H7 (cell line): Measurements from ENCODE around the gene TASOR2. TPM values are rescaled to one million over a fixed set of nuclear protein-coding genes. Genes with fewer than 3 reads are reported as not detected.

Experiments used
- DNase-seq: peaks from one replicate; pipeline ENCODE4 v3.0.0; 2012
- H3K27me3 ChIP-seq: 2 replicates; pipeline ENCODE4 v1.6.0; 2011; ENCODE audit warnings: mild to moderate bottlenecking, low read length; ENCODE audit not compliant: control insufficient read depth, insufficient read depth
- H3K36me3 ChIP-seq: replicated peaks from 2 replicates; pipeline ENCODE4 v1.5.1; 2011; ENCODE audit warnings: low read length; ENCODE audit not compliant: control insufficient read depth, insufficient read depth
- H3K4me3 ChIP-seq: 2 replicates; pipeline ENCODE4 v1.5.1; 2011; ENCODE audit warnings: low read depth, mild to moderate bottlenecking, control low read depth, low read length, moderate library complexity; ENCODE audit not compliant: insufficient read depth
- total RNA-seq: library from RNA; depleted of rRNA; stranded (reverse); fragments of >200 nt; shearing (Covaris generic); gene quantifications from 2 replicates; pipeline ENCODE4 v1.2.3, GENCODE V29; 2014

Gene TASOR2
- total RNA-seq, 1 experiment from 2014 or later = 44.5 TPM

DNA sequence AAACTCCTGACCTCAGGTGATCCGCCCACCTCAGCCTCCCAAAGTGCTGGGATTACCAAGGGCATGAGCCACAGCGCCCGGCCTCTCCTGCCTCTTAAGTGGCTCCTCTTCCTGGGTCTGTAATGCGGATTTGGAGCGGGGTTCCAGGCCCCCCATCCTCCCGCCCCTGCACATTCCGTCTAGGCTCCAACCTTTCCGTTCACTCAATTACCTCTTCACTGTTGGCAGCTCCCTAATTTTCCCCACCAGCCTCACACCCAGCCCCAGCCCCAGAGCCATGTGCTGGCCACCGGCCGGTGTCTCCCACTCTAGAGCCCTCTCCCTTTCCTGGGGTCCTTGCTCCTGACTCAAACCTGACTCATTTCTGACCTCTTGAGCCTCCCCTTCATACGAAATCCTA is 34.9 kb upstream of the TASOR2 start:
- Histone ChIP-seq H3K4me3 (no peak overlapping the region), H3K36me3 (peaks cover 7% of the 10 kb centered on the region), H3K27me3 (no peaks in the 10 kb centered on the region)

DNA sequence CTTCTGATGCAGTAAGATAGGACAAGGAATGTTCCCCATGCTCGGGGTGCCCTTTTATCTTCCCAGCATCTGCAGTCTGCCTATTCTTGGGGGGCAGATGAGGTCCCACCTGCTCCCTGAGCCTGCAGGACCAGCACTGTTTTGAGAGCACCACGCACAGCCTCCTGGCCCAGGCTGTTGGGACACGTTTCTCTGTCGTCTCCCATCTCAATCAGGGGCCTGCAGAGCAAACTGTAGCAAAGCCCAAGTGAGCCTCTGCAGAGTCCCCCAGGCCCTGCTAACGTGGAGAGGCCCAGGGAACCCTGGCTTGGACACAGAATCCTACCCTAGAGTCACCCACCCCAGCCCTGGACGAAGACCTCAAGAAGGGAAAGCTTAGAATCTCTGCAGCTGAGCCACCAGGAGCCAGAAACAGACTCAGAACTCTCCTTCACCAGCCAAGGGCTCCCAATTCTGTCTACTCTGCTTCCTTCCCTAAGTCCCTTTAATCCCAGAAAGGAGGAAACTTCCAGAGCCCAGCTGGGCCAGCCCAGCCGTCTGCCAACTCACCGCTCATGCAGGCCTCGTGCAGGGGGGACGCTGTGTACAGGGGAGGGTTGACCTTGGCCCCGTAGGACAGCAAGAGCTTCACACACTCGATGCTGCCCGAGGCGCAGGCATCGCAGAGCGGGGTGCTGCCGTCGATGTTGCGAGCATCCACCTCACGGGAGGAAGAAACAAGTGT is 33.8 kb upstream of the TASOR2 start:
- no peak for DNase-seq
- H3K36me3 ChIP-seq = peaks cover 7% of the 10 kb centered on the region
- H3K27me3 ChIP-seq = no peaks in the 10 kb centered on the region
- H3K4me3 ChIP-seq = no peak overlapping the region

More for the DNA sequence above, 34.9 kb upstream of the TASOR2 start:
- no peak for DNase-seq

DNA sequence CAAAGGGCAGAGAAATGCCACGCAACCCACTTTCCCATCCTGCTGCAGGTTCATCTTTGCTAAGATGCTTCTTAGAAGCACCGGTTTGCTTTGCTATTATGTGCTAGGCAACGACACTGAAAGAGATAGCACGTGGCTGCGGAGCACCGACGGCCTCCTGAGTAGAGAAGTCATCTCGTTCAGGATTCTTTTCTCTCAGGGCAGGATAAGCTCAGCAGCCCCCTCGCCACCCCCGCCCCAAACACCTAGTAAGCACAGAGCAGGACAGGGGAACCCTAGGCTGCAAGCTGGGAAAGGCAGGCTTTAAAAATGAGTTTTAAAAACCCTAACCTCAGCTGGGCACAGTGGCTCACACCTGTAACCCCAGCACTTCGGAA is 33.3 kb upstream of the TASOR2 start:
- Histone ChIP-seq H3K36me3 (peaks cover 7% of the 10 kb centered on the region), H3K27me3 (no peaks in the 10 kb centered on the region), H3K4me3 (no peak overlapping the region)
- no peak for DNase-seq

DNA sequence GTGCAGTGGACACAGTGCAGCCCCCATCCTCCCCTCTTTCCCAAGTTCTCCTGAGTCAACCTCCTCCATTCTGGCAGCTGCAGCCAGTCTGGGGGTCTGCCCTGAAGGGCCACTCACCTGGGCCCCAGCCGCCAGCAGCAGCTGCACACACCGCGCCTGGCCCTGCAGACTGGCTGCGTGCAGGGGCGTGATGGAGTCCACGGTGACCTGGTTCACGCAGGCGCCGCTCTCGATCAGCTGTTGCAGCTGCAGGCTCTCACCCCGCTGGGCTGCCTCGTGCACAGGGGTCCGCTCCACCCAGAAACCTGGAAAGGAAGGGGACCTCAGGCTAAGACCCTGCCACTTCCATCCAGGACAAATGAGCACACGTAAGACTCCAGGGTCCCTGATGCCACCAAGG is 31.9 kb upstream of the TASOR2 start:
- Histone ChIP-seq H3K36me3 (peaks cover 7% of the 10 kb centered on the region), H3K27me3 (no peaks in the 10 kb centered on the region)
- no peak for DNase-seq

DNA sequence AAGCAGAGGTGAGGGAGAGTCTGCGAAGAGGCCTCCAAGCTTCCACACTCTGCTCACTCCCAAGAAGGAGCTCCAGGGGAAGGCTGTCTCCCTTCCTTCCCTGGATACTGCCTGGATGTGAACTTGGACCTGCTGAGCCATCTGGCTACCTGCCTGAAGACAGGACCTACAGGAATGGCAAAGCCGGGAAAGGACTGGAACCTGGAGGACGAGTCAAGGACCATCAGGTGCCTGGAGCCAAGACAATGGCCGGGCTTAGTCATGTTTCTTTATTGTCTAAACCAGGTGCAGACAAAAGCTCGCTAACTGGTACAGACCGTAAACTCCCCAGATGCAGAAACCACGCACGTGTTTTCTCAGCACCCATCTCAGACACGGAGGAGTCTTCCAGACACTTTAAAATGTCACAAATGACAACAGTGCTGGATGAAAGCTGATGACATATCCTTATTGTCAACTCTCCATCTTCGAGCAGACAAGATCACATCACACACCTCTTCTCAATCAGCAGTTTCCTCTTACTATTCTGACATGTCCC is 30.4 kb upstream of the TASOR2 start:
- H3K4me3 ChIP-seq = no peak overlapping the region
- DNase-seq = no peak
- peaks cover 5% of the 10 kb centered on the region; the same call in 1 of the 2 replicates for H3K36me3 ChIP-seq
- no peaks in the 10 kb centered on the region for H3K27me3 ChIP-seq

More for the DNA sequence above, 31.9 kb upstream of the TASOR2 start:
- no peak overlapping the region for H3K4me3 ChIP-seq

DNA sequence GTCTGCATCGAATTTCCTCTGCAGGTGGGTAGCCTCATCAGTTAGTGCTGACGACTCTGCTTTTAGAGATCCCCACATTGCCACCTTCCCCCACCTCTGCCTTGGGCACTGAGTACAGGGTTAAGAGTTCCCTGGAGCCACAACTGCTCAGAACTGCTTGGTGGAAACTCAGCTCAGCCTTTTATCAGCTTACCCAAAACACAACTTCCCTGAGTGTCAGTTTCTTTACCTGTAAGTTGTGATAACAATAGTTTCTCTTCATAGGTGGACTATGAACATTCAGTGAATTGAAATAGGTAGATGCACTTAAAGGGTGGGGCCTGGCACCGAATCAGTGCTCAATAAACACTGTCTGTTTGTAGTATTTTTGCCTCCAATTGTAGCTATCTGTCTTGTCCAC is 29.5 kb upstream of the TASOR2 start:
- no peak for DNase-seq
- peaks cover 5% of the 10 kb centered on the region; the same call in 1 of the 2 replicates for H3K36me3 ChIP-seq
- no peaks in the 10 kb centered on the region for H3K27me3 ChIP-seq
- H3K4me3 ChIP-seq = no peak overlapping the region

DNA sequence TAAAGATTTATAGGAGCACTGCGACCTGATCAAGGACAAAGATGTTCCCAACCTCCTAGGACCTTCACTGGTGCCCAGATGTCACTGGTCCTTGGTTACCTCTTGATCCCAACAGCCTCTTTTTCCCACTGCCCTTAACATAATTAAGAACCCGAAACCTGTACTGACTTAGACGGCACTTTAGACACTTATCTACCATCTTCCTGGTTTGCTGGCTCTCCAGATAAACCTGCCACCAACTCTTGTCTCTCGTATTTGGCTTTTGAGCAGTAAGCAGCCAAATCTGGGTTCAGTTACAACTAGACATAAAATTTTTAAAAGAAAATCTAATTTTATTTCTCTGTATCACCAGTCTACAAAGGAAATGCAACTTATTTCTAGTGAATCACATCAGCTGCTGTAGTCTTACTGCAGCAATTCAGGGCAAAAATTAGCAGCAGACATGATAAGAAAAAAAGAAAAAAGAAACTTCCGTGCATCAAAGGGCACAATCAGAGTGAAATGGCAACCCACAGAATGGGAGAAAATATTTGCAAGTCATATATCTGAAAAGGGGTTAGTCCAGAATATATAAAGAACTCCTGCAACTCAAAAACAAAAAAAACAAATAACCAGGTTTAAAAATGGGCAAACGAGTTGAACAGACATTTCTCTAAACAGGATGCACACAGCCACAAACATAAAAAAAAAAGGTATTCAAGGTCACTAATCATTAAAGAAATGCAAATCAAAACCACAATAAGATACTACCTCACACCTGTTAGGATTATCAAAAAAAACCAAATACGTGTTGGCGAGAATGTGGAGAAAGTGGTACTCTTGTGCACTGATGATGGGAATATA is 27.7 kb upstream of the TASOR2 start:
- no peak overlapping the region for H3K4me3 ChIP-seq
- no peak for DNase-seq
- no peaks in the 10 kb centered on the region; the same call in 1 of the 2 replicates for H3K36me3 ChIP-seq
- no peaks in the 10 kb centered on the region for H3K27me3 ChIP-seq

DNA sequence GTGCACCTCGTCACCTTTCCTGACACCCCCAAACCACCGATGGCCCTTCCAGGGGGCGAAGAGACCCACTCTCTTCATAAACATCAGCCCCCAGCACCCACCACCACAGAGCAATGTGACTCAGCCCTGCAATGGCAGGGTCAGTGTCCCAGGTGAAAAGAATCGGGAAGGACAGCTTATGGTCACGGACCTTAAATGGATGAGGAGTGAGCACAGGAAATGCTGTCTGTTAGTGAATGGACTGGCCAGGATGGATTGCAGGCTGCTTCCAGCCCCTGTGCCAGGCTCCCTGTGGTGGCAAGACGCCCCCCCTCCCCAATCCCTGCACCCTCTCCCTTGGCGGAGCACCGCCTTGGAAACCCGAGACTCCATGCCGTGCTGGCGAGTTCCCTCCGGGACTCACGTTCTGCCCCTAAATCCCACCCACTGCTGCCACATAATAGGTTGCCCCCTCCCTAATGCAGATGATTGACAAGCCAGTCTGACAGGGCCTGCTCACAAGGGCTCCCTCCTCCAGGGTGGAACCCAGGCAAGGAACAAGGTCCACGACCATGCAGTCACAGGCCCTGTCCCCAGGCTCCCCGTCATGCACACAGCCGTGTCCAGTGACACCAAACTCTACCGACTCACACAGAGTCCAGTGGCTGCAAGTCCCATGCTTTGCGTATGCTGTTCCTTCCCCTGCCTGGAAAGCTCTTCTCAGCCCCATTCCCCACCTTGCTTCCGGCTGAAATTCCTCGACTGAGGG is 25.6 kb upstream of the TASOR2 start:
- Histone ChIP-seq H3K36me3 (no peaks in the 10 kb centered on the region; the same call in 1 of the 2 replicates), H3K27me3 (no peaks in the 10 kb centered on the region), H3K4me3 (peak overlapping the region; percentile 6; the same call in 1 of the 2 replicates)
- peak; percentile 75 for DNase-seq

DNA sequence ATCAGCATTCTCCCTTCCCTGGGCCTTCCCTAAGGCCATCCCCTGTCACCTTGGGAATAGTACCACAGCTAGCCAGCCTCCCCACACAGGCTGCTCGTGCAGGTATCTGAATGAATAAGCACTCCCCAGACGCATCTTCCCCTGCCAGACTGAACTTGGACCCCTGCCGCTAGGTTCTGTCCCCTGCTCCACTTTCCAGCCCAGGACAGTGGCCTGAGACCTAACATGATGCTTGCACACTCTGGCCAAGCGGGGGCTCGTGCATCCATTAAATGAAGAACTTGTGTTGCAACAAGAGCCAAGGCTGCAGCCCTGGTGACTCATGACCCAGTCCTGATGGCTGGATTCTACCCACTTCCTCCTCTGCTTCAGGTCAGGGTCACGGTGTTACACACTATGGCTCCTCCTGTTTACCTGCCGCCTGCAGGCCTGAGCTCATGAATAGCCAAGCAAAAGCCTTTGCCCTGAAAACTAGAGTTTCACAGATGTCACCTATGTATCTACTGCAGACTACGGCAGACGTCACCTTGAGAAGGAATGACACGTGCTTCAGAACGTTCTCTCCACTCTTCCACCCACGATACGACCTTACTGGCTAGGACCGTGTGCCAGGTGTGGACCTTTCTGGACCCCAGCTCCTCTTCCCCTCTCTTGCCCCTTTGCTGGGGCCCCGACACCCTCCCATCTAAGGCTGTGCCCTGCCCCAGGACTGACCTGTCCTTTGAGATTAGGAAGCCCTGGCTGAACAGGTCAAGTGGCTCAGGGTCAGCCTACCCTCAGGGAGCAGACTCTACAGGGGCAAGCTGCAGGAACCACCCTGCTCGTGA is 24.7 kb upstream of the TASOR2 start:
- H3K27me3 ChIP-seq = no peaks in the 10 kb centered on the region
- no peaks in the 10 kb centered on the region; the same call in 1 of the 2 replicates for H3K36me3 ChIP-seq
- no peak for DNase-seq
- no peak overlapping the region for H3K4me3 ChIP-seq

DNA sequence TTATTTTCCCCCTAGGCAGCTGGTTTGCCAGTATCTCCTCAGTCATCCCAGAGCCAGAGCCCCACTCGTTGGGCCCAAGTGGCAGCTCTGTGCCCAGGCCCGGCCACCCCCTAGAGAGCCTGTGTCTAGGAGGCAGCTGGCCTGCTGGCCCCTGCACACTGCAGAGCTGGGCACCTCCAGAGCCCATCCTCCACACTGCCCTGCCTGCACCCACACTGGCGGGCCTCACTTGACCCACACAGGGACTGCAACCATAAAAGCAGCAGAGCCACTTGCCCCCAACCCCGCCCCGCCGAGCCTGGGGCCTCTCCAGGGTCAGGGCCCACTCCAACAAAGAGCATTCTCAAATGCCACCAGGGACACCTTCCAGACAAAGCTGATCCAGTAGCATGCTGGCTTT is 23.6 kb upstream of the TASOR2 start:
- no peak overlapping the region for H3K4me3 ChIP-seq
- DNase-seq = no peak
- no peaks in the 10 kb centered on the region; the same call in 1 of the 2 replicates for H3K36me3 ChIP-seq

DNA sequence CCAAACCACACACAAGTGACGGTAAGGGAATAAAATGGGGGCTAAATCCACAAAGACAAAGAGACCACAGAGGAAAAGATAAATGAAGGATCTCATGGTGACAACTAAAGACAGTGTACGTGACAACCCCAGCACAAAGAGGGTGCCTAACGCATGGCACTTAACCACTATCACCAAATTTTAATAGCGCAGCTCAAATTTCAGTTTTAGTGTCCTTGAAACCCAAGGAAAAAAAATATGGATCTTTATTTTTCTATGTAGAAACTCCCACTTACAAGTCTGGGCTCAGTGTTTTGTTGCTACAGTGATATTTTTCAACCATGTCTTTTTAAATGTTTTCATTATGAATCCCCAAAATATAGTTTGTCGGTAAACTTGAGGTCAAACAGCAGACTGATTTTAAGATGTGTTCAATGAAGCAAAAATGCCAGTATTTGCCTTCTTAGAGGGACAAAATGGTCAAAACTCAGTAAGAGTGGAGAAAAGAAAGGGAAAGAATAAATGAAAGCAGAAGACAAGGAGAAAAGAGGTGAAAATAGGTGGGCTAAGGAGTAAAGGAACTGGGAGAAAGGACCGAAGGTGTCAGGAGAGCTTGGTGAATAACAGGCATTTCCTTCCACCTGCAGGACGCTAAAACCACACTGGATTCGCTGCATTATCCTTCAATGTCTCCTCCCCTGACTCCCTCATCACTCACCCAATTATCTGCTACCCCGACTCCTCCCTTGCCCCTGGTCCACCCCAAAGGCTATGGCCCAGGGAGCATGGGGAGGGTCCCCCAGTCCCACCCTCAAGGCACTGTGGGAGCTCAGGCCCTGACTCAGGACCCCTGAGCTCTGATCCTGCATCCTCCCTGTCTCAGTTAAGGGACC is 21.7 kb upstream of the TASOR2 start:
- Histone ChIP-seq H3K36me3 (no peaks in the 10 kb centered on the region), H3K27me3 (peaks cover 3% of the 10 kb centered on the region; the same call in 1 of the 2 replicates), H3K4me3 (no peak overlapping the region)
- no peak for DNase-seq

More for the DNA sequence above, 23.6 kb upstream of the TASOR2 start:
- no peaks in the 10 kb centered on the region; the same call in 1 of the 2 replicates for H3K27me3 ChIP-seq

DNA sequence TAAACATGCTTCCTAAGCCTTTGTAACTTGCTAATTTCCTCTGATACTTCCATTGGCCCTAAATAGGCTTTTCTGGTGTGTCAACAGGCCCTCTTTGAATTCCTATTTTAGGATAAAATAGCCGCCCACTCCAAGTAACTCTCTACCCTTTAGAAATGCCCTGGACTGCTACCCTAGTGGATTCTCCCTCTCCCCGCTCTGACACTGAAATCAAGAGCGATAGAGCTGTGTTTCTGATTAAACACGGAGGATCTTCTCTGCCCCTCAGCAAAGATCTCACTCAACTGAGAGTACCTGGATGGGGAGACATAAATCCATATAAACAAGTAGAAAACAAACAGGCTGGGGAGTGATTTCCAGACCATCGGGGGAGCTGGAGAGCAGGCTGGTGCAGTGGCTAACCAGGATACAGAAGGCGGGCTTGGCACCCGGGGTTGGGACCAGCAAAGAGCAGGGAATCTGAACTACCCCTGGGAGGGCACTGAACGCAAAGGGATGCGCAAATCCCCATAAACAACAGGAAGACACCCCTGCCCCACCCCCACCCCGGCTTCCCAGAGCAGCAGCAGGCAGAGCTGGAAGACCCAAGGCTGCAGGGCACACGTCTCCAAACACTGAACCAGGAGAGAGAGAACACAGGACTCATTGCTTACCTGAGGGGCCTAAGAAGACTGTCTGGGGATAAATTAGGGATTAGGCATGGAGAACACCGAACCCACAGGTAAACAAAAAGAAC is 20.8 kb upstream of the TASOR2 start:
- Histone ChIP-seq H3K36me3 (no peaks in the 10 kb centered on the region), H3K4me3 (no peak overlapping the region), H3K27me3 (peaks cover 3% of the 10 kb centered on the region; the same call in 1 of the 2 replicates)
- DNase-seq = peak; percentile 72
